Gastrocnemius medialis (tissue), 4 donors: Measurements from ENCODE around the gene NCR3LG1.

ENCODE experiments used
- CTCF ChIP-seq, 5 experiments: fragments of 450-650 bp in 3 of 5; fragments of 200-600 bp in 2 of 5; sonication (generic) in 2 of 5; IDR thresholded peaks in 4 of 5; conservative IDR thresholded peaks in 1 of 5; 1 replicate in 4 of 5; 2 replicates in 1 of 5; pipeline ENCODE4 v1.5.1; 2016 to 2019; ENCODE audit warnings: antibody characterized with exemption in 5 of 5, mild to moderate bottlenecking in 3 of 5, moderate library complexity in 3 of 5
- POLR2A ChIP-seq, 2 donors: fragments of 450-650 bp; IDR thresholded peaks; one replicate each; pipeline ENCODE4 v1.6.1; 2017; ENCODE audit warnings: antibody characterized with exemption in 2 of 2, mild to moderate bottlenecking in 2 of 2, moderate library complexity in 2 of 2

- peak in 4 of 5 experiments; percentile 30 to 52 (median 42) for TF ChIP-seq CTCF (IDR thresholded peaks at IDR 0.05 in 4 of 5, conservative IDR thresholded peaks at IDR 0.05 in 1 of 5)
- peak; percentile 49 to 52 for TF ChIP-seq POLR2A (IDR thresholded peaks at IDR 0.05)
Observed at GRCh38 chr11:17405232-17406005, 53.8 kb downstream of the NCR3LG1 start.
